MCF 10A (cell line): ENCODE results near the gene APBB2. TPM values are rescaled to one million over a fixed set of nuclear protein-coding genes. Genes with fewer than 3 reads are reported as not detected.
A peak's percentile ranks its signal among the peaks of the same experiment; 100 is the strongest.
"Not testable (repeated sequence)": the region's sequence is repeated elsewhere in the genome, so short reads cannot be mapped to it uniquely, and the experiment has no call there.

Experiments used
- BruUV-seq: library from RNA; stranded (reverse); fragments of 400-500 nt; replicated peaks from 2 replicates; lab custom pipeline; 2021; lab: Mats Ljungman, UMichigan
- CTCF ChIA-PET: fragments of 300-600 bp; sonication (Branson Sonifier 250); formaldehyde crosslinking; extraction: SDS; loops from one replicate; lab custom pipeline; 2021; ENCODE audit warnings: antibody characterized with exemption, inconsistent platforms; lab: Yijun Ruan, JAX
- POLR2A ChIA-PET: fragments of 300-600, 350-650 bp; sonication (Branson Sonifier 250); formaldehyde crosslinking; extraction: SDS; loops from one replicate; lab custom pipeline; 2020; ENCODE audit warnings: antibody characterized with exemption, inconsistent platforms; lab: Yijun Ruan, JAX
- DNase-seq: peaks from one replicate; pipeline ENCODE4 v3.0.0-alpha.2; 2018; ENCODE audit not compliant: unreplicated experiment
- H3K27ac Mint-ChIP-seq: one replicate; pipeline ENCODE4 v1.8.0; 2022; ENCODE audit warnings: mild to moderate bottlenecking, low read depth, mixed read lengths; ENCODE audit not compliant: unreplicated experiment
- H3K27me3 Mint-ChIP-seq: one replicate; pipeline ENCODE4 v1.8.0; 2022; ENCODE audit warnings: mixed read lengths; ENCODE audit not compliant: insufficient read depth, unreplicated experiment
- H3K36me3 Mint-ChIP-seq: one replicate; pipeline ENCODE4 v1.8.0; 2022; ENCODE audit warnings: mild to moderate bottlenecking, moderate library complexity, mixed read lengths; ENCODE audit not compliant: insufficient read depth, unreplicated experiment
- H3K4me1 Mint-ChIP-seq: one replicate; pipeline ENCODE4 v1.8.0; 2022; ENCODE audit warnings: mixed read lengths; ENCODE audit not compliant: insufficient read depth, unreplicated experiment
- H3K4me3 Mint-ChIP-seq: one replicate; pipeline ENCODE4 v1.8.0; 2022; ENCODE audit warnings: mild to moderate bottlenecking, moderate library complexity, mixed read lengths; ENCODE audit not compliant: unreplicated experiment
- H3K9me3 Mint-ChIP-seq: one replicate; pipeline ENCODE4 v1.8.0; 2022; ENCODE audit warnings: mixed read lengths; ENCODE audit not compliant: unreplicated experiment
- CTCF ChIP-seq: fragments of 200-600 bp; IDR thresholded peaks from one replicate; pipeline ENCODE4 v1.8.0; 2022; ENCODE audit warnings: antibody characterized with exemption, mild to moderate bottlenecking; ENCODE audit not compliant: unreplicated experiment
- intact Hi-C: fragments of 100-400 bp; cut with micrococcal nuclease; formaldehyde crosslinking; loops from 2 replicates; pipeline ENCODE4 v1.14.1; 2022
- total RNA-seq: library from RNA; stranded (reverse); gene quantifications from 2 replicates; pipeline ENCODE4 v1.2.3, GENCODE V29; 2022

The APBB2 gene
- total RNA-seq, 1 experiment from 2014 or later = 201 TPM

DNA sequence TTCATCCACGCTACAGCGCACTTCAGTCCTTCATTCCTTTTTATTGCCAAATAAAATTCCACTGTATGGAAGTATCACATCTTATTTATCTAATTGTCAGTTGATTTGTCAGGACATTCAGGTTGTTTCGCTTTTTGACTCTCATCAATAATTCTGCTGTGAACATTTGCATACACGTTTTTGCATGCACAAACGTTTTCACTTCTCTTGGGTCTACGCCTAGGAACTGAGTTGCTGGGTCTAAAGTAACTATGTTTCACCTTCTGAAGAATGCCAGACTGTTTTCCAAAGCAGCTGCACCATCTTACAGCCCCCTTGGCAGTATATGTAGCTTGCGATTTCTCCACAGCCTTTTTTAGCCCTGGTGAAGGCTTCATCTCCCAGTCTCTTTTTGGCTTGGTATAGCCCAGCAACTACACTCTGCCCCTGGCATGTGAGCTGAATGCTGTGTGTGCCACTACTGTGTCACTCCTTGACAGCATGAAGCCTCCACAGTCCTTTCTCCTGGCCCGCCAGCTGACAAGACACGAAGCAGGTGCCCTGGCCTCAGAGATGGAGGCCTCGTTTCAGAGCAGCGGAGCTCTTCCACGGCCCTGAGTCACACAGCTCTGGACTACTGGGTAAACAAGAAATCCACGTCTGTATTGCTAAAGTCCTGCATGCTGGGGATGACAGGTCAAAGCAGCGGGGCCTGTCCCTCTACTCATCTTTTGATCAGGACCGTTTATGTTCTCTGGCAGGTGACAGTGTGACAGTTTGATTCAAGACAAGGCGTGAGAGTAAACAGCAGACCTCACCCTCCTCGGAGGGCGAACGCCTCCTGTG is 389.1 kb downstream of the APBB2 start:
- ChIA-PET POLR2A (no interaction called here), CTCF (interaction anchor here (0.8 to 1.2 kb wide), 3 partner anchors 13 to 88 kb away, joined by 3 to 4 read pairs (median 3); no protein-coding TSS in a partner anchor)
- intact Hi-C loops = no loop called here
- no peak for DNase-seq
- no peaks in the 10 kb centered on the region for H3K4me1 Mint-ChIP-seq
- peaks cover 97% of the 10 kb centered on the region for H3K36me3 Mint-ChIP-seq
- H3K27ac Mint-ChIP-seq = no peak overlapping the region
- H3K9me3 Mint-ChIP-seq = no peaks in the 10 kb centered on the region
- H3K4me3 Mint-ChIP-seq = no peak overlapping the region
- no peak for TF ChIP-seq CTCF
- H3K27me3 Mint-ChIP-seq = no peaks in the 10 kb centered on the region
- no TSS peak for BruUV-seq

- TF ChIP-seq CTCF = no peak
- BruUV-seq = no TSS peak
- Mint-ChIP-seq H3K4me3 (no peak overlapping the region), H3K36me3 (peaks cover 91% of the 10 kb centered on the region), H3K9me3 (no peaks in the 10 kb centered on the region), H3K27me3 (no peaks in the 10 kb centered on the region), H3K4me1 (no peaks in the 10 kb centered on the region), H3K27ac (no peak overlapping the region)
- ChIA-PET CTCF (no interaction called here), POLR2A (no interaction called here)
- intact Hi-C loops = no loop called here
- DNase-seq = no peak
These were observed 391.7 kb downstream of the APBB2 start for GRCh38 chr4:40822420-40823166.

DNA sequence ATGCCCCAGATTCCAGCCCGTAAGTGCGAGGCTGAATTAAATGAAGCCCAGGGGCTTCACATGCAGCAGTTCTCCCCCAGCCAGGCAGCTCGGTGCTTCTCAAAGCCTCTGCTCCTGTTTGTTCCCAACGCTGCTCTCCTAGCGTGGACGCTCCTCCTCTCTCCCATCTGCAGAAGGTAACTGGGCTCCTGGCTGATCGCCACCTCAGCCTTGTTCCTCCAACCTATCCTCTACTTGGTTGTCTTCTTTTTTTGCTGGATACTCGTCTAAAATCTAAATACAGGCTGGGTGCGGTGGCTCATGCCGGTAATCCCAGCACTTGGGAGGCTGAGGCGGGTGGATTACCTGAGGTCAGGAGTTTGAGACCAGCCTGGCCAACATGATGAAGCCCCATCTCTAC is 394.2 kb downstream of the APBB2 start:
- no peak for TF ChIP-seq CTCF
- Mint-ChIP-seq H3K27ac (peak overlapping the region; percentile 14), H3K4me1 (no peaks in the 10 kb centered on the region), H3K9me3 (no peaks in the 10 kb centered on the region), H3K36me3 (peaks cover 91% of the 10 kb centered on the region), H3K4me3 (no peak overlapping the region), H3K27me3 (no peaks in the 10 kb centered on the region)
- intact Hi-C loops = no loop called here
- no peak for DNase-seq
- BruUV-seq = no TSS peak
- POLR2A ChIA-PET = interaction anchor here (0.6 kb wide), 1 partner anchor 13 kb away, joined by 4 read pairs; no protein-coding TSS in a partner anchor
- CTCF ChIA-PET = interaction anchor here (0.6 kb wide), 1 partner anchor 76 kb away, joined by 3 read pairs; no protein-coding TSS in a partner anchor

DNA sequence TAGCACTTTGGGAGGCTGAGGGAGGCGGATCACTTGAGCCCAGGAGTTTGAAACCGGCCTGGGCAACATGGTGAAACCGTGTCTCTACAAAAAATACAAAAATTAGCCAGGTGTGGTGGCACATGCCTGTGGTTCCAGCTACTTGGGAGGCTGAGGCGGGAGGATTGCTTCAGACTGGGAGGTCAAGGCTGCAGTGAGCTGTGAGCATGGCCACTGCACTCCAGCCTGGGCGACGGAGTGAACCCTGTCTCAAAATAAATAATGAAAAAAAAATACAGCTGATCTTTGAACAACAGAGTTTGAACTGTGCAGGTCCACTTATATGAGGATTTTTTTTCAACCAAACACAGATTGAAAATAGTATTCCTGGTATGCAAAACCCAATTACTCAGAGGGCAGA is 397.2 kb downstream of the APBB2 start:
- intact Hi-C loops, H3K4me1 Mint-ChIP-seq, DNase-seq, H3K27me3 Mint-ChIP-seq, H3K4me3 Mint-ChIP-seq, H3K27ac Mint-ChIP-seq, BruUV-seq, POLR2A ChIA-PET, H3K9me3 Mint-ChIP-seq, CTCF ChIA-PET: not testable (repeated sequence)
- H3K36me3 Mint-ChIP-seq = peaks cover 80% of the 10 kb centered on the region
